NCI-H1105 treated with DMSO at 0.1 percent for 48 hours (cell line): Measurements from ENCODE around the gene UTS2.

Experiments used
- DNase-seq: peaks from one replicate; lab custom pipeline; 2025; lab: John Stamatoyannopoulos, UW

Gene UTS2

DNA sequence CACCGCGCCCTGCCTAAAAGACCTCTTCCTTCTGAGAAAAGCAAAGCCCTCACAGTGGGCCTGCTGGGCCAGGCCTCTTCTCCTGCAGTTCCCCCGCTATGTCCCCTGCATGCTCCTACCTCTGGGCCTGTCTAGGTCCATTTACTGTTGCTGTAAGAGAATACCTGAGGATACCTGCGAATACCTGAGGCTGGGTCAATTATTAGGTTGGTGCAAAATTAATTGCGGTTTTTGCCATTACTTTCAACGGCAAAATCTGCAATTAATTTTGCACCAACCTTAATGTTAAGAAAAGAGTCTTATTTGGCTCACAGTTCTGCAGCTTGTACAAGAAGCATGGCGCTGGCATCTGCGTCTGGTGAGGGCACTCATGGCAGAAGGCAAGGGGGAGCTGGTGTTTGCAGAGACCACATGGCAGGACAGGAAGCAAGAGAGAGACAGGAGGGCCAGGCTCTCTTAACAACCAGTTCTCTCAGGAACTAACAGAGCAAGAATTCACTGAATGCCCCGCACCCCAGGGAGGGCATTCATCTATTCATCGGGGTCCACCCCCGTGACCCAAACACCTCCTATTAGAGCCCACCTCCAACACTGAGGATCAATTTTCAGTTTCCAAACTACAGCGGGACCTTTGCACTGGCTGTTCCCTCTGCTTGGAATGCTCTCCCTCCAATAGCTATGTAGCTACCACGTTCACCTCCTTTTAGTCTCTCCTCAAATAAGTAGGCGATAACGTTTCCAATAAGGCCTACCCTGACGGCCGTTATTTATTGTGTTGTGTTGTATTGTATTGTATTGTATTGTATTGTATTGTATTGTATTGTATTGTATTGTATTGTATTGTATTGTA is 9.6 kb upstream of the UTS2 start:
- DNase-seq = no peak

DNA sequence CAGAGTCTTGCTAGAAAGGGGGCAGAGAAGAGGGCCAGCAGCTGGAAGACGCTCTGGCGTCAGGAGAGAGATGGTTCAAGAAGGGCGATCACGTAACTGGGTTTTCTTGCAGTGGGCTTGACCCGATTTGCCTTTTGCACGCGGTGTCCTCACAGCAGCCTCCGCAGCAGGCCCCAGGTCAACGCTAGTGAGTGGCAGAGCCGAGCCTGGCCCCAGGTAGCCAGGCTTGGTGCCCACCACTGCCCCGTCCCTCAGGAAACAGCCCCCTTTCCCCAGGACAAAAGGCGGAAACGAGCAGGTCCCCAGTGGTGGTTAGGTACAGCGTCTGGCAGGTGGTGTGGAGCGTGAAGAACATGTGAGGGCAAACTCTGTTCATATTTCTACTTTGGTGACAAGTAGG is 8.6 kb upstream of the UTS2 start:
- DNase-seq = no peak

DNA sequence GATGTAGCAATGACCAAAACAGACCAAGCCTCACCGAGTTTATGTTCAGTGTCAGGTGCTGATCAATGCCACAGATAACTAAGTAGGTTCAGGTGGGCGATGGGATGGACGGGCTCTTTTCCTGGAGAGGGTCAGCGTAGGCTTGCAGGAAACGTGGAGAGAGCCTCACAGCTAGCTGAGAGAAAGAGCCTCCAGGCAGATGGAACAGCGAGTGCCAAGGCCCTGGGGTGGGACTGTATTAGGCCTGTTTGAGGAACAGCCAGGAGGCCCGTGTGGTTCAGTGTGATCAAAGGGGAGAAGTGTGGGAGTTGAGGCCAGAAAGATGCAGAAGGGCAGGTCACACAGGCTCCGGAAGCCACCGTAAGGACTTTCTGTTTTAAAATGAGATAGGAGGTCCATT is 7.3 kb upstream of the UTS2 start:
- DNase-seq = no peak

DNA sequence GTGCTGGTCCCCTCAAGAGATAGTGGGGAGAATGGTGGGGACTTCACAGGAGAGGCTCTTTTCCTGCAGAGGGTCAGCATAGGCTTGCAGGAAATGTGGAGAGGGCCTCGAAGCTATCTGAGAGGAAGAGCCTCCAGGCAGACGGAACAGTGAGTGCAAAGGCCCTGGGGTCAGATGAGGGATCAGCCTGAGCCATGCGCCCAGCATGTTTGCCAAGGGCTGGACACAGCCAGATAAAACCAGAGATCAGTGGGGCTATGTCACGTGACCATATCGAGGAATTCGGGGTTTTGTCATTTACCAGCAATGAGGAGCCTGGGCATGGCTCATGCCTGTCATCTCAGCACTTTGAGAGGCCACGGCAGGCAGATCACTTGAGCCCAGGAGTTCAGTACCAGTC is 6.5 kb upstream of the UTS2 start:
- DNase-seq = no peak

DNA sequence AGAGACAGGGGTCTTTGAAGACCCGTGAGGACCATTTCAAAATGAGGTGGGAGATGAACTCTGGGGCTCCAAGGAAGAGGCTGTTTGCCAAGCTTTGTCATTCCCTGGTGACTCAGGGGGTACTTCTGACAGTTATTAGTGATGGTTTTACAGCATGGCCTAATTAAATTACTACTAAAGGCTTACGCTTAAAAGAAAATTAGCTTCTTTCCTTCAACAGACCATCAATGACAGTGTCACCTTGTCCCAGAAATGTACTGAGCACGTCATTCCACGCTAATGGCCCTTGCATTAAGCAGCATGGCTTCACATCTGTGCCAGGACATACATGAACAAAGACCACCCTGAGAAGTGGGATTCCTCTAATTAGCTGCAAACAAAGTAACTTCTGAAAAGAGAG is 5.1 kb upstream of the UTS2 start:
- no peak for DNase-seq

DNA sequence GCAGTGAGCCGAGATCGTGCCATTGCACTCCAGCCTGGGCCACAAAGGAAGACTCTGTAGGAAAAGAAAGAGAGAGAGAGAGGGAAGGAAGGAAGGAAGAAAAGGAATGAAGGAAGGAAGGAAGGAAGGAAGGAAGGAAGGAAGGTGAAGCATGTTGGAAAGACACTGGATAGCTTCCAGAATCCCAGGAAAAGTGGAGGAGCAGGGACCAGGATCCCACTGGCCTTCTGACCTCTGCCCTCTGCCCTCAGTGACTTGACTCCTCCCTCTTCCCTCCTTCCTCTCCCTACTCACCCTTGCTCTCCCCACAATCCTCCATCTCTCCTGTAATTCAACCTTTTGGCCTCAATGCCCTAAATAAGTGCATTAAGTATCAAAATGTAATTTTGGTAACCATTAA is 4.1 kb upstream of the UTS2 start:
- no peak for DNase-seq

DNA sequence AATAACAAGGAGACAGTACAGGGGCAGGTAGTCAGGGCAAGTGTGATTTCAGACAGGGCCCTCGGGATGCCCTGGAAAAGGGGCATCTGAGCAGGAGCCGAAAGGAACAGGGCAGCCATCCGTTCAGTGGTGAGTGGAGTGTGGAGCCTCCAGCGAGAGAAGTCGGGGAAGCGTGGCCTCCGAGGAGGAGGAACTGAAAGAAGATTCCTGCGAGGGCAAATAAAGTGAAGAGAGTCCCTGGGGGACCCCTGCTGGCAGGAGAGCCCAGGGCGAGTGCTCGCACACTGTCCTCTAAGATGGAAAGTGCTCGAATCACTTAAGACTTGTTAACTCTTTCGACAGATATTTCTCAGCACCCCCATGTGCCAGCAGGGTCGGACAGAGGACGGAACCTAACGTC is 3.5 kb upstream of the UTS2 start:
- DNase-seq = no peak

DNA sequence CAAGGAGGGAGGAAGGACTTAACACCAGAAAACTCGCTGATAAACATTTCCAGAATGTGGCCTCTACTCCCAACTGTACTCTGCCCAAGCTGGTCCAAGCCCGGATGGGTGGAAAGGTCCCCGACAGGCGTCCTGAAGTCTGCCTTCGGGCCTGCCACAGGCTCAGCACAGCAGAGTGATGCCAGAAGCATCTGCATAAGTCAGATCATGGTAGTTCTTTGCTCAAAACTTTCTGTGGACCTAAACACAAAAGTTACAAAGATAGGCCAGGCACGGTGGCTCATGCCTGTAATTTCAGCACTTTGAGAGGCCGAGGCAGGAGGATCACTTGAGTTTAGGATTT is 790 bp upstream of the UTS2 start:
- no peak for DNase-seq

DNA sequence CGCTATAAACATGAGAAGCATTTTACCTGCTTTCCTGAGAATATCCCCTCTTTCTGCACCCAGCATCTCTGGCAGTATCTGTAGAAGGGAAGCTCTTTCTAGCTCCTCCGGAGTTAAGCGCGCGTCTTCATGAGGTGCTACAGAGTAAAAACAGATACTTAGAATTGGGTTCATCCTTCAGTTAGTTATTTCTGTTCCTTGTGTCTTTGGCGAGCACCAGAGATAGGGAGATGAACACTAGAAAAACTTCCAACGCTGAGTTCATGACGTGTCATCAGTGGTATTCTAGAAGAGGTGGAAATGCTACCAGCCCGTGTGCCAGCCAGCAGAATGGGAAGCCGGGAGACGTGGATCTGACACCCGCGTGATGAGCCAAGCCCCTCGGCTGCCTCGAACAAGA is 2.1 kb downstream of the UTS2 start:
- no peak for DNase-seq

DNA sequence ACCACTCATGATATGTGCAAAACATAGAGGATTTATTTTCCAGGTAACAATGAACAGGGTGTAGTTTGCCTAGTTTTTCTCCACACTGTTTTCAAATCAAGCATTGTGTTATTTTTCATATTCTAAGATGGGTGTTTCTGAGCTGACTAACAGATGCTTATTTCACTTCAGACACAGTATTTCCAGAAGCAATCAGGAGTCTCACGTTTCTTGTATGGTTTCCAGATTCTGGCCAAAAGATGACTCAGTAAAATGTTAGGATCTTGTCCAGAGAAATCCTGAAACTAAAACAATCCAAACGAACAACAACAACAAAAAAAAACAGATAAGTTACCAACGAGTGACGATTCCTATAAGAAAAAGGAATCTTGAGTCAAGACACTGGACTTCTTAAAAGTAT is 5.3 kb downstream of the UTS2 start:
- no peak for DNase-seq

DNA sequence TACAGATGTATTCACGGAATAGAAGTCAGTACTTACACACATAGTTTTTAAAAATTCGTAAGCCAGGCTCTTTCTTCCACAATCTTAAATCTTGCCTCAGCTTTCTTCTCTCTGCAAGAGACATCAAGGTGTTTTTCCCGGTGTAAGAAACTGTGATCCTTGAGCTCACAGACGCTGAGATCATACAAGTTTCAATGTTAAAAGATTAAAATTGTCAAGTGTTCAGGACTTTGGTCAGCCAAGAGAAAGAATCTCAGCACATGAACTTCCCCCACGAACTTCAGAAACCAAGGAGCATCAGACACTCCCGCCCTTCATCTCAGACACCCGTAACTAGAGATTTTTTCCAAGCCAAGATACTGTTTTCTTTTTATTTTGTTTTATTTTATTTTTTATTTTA is 6.2 kb downstream of the UTS2 start:
- DNase-seq = no peak

DNA sequence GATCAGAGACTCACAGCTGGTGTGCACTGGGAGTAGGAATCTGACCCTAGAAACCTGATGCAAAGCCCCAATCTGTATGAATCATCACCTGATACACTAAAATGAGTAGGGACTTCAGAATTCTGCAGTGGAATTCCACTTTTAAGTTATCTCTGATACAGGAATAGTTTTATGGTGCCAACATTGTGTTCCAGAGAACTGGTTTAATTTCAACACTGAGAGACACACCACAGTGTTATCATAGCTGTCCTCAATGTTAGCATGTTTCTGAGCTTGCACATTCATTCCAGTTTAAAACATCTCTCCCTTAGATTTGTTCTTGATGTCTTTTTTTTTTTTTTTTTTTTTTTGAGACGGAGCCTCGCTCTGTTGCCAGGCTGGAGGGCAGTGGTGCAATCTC is 7.1 kb downstream of the UTS2 start:
- no peak for DNase-seq

DNA sequence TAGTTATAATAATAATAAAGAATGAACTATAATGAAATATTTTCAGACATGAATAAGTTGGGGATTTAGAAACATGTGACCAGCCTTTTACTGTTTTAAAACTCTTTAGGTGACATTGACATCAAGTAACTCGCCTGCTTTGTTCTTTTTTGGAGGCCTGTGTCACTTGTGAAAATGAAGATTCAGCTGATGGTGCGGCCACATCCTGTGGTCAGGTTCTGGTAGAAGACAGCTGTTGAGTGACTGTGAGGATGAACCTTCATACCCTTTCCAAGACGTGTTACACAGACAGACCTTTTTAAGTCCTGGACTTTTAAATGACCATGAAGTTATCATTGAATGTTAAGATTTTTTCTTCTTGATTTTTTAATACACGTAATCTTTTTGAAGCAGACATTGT is 10.3 kb downstream of the UTS2 start:
- DNase-seq = no peak

DNA sequence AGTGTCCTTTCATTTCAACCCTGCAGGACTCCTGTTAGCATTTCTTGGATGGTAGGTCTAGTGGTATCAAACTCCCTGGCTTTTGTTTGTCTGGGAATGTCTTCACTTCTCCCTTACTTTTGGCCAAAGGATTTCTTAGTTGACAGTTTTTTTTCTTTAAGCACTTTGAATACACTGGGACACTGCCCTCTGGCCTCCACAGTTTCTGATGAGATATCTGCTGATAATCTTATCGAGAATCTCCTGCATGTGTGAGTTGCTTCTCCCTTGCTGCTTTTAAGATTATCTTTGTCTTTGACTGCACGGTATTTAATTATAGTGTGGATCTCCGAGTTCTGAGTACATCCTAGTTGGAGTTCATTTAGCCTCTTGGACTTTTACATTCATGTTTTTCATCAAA is 13.3 kb downstream of the UTS2 start:
- DNase-seq = no peak

DNA sequence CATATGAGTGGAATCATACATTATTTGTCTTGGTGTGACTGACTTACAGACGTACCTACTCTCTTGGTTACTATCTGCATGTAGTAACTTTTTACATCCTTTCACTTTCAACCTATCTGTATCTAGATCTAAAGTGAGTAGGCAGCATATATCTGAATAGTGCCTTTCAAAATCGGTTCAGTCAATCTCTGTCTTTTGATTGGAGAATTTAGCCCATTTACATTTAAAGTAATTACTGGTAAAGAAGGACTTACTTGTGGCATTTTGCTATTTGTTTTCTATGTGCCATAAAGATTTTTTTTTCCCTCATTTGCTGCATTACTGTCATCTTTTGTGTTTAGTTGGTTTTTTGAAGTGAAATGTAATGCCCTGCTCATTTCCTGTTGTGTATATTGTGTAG is 14.2 kb downstream of the UTS2 start:
- DNase-seq = no peak

DNA sequence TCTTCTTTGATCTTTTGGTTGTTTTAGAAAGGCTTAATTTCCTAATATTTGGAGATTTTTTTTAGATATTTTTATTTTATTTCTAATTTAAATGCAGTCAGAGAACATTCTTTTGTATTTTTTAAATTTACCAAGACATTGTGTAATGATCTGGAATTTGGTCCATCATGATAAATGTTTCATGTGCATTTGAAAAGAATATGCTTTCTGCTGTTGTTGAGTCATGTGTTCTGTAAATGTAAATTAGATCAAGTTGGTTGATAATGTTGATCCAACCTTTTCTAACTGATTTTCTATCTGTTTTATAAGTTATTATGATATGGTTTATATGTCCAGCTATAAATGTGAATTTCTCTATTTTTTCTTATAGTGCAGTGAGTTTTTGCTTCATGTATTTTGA is 19.8 kb downstream of the UTS2 start:
- no peak for DNase-seq

DNA sequence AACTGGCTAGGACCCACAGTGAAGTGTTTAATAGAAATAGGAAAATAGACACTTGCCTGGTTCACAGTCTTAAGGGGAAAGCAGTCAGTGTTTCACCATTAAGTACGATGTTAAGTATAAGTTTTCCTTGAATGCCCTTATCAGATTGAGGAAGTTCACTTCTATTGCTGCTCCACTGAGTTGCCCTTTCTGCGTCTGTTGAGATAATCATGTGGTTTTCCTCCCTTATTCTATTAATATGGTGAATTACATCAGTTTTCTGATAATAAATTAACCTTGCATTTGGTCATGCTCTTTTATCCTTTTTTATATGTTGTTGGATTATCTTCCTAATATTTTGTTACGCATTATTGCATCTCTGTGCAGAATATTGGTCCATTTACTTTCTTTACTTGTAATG is 21.4 kb downstream of the UTS2 start:
- no peak for DNase-seq

DNA sequence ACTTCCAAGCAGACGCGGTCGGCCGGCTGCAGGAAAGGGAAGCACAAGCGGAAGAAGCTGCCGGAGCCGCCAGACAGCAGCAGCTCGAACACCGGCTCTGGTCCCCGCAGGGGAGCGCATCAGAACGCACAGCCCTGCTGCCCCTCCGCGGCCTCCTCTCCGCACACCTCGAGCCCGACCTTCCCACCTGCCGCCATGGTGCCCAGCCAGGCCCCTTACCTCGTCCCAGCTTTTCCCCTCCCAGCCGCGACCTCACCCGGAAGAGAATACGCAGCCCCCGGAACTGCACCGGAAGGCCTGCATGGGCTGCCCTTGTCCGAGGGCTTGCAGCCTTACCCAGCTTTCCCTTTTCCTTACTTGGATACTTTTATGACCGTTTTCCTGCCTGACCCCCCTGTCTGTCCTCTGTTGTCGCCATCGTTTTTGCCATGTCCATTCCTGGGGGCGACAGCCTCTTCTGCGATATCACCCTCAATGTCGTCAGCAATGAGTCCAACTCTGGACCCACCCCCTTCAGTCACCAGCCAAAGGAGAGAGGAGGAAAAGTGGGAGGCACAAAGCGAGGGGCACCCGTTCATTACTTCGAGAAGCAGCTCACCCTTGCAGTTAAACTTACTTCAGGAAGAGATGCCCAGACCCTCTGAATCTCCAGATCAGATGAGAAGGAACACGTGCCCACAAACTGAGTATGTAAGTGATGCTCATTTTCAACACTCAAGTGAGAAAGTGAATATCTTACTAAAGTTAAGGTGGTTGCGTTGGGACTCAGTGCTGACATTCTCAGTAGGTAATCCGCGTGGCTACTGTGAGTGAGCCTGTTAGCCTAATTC is 25.5 kb downstream of the UTS2 start:
- DNase-seq = no peak

DNA sequence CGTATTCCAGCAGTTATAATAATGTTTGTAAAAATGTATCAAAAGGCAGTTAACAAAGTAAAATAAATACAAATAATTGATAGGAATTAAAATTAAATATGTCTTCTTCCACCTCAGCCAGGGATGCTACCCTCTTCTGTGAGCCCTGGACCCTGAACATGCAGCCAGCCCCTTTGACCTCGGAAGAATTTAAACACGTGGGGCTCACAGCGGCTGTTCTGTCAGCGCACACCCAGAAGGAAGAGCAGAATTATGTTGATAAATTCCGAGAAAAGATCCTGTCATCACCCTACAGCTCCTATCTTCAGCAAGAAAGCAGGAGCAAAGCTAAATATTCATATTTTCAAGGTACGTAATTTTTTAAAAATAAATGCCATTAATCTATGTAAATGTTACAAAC is 26.5 kb downstream of the UTS2 start:
- DNase-seq = no peak

DNA sequence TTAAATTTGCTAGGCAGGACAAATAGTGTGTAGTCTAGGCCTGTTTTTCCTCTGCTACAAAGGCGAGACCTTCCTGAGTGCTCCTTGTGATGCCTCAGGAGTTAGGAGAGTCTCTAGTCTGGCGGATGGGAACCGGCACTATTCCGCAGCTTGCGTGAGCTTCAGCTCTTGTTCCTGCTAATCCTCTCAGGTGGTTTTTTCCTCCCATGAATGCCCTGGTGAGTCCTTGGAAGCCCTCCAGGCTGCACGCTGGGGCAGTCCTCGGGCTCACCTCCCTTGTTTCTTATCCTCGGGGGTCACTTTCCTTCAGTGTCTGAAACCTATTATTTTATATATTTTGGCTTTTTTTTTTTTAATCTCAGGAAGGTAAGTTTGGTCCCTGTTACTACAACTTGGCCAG is 28.2 kb downstream of the UTS2 start:
- no peak for DNase-seq

DNA sequence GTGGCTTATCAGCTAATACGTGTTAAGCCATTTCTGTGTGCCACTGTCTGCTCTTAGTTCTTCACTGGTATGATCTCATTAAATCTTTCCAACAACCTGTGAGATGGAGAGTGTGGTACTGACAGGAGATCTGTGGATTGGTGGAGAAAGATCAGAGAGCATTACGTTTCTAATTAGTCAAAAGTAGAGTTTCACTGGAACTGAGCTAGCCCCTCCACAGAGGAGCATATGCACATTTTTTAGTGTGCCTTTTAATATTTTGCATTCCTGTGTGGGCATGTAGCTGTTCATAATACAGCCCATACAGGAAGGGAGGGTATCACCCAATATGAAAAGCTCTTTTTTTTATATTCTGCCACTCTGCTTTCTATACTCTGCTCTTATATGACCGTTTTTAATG is 31.6 kb downstream of the UTS2 start:
- no peak for DNase-seq

DNA sequence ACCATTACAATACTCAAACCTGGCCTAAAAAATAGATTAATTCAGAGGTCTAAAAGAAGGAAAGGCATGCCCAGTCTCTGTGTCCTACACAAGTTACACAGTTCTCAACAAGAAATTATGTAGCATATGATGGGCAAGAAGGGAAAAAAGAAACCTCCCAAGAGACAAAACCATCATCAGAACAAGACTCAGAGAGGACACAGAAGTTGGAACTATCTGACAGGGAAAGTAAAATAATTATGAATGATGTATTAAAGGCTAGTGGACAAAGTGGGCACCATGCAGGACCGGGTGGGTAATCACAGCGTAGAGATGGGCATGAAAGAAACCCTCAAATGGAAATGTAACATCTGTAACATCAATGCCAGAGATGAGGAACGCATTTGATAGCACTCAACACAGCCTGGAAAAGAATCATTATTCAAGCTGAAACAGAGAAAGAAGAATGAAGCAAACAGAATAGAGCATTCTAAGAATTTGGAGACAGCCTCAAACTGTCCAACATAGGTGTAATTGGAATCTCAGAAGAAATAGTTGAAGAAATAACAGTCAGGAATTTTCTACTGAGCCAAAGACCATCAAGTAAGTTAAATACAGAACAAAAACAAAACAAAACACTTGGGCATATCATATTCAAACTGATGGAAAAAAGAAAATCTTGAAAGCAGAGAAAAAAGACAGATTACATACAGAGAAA is 39.0 kb downstream of the UTS2 start:
- DNase-seq = no peak

DNA sequence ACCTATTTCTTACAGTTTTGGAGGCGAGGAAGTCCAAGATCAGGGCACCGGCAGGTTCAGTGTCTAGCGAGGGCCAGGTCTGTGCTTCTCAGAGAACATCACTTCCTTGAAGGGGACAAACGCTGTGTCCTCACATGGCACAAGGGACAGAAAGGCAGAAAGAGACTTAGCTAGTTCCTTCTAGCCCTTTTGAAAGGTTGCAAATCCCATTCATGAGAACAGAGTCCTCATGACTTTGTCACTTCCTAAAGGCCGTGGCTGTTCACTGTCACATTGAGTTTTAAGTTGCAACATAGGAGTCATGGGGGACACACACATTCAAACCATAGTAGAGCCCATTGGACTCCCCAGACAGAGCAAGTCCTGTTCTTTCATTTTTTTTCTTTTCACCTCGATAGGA is 41.4 kb downstream of the UTS2 start:
- DNase-seq = no peak
